GM20431 (cell line): ENCODE results near the gene FXYD4.
"Not testable (repeated sequence)": the region's sequence is repeated elsewhere in the genome, so short reads cannot be mapped to it uniquely, and the experiment has no call there.

Source experiments
- in situ Hi-C: fragments of 300-500 bp; cut with MseI, MboI; formaldehyde crosslinking; loops from one replicate; pipeline ENCODE4 v1.15.0; 2020; ENCODE audit warnings: low sequenced_read_pairs; ENCODE audit not compliant: unreplicated experiment

The FXYD4 gene

DNA sequence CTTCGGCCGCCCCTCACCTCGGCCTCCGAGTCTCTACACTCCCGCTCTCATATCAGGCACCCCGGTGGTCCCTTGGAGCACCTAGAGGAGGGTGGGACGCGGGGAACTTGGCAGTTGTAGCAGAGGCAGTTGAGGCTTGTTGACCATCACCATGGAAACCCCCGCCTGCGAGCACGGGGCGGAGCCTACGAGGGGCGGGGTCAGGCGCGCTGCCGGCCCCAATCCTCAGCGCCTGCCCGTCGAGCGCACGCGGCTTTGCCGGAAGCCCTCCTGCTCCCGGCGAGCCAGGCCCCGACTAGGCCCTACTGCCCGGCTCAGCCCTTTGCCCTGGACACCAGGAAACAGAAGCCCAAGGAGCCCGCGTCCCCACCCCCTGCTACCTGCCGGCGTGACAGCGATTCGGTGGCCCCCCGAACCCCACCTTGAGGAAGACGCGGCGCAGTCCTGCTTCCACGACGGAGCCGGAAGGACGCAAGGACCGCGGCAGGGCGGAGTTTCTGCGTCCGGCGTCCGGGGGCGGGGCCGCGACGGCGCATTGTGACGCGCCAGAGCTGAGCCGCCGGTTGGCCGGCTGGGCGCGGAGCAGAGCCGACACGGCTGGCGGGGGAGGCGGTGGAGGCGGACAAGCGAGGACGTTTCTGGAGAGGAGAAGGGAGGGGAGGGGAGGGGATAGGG is 37.4 kb downstream of the FXYD4 start, which contains the start of gene HNRNPF:
Gene HNRNPF (minus strand): TSS at position 477 of the 675 bp plus-strand sequence. CDS start 21,302 bp downstream, outside the sequence.
- in situ Hi-C loops, result no loop called here

DNA sequence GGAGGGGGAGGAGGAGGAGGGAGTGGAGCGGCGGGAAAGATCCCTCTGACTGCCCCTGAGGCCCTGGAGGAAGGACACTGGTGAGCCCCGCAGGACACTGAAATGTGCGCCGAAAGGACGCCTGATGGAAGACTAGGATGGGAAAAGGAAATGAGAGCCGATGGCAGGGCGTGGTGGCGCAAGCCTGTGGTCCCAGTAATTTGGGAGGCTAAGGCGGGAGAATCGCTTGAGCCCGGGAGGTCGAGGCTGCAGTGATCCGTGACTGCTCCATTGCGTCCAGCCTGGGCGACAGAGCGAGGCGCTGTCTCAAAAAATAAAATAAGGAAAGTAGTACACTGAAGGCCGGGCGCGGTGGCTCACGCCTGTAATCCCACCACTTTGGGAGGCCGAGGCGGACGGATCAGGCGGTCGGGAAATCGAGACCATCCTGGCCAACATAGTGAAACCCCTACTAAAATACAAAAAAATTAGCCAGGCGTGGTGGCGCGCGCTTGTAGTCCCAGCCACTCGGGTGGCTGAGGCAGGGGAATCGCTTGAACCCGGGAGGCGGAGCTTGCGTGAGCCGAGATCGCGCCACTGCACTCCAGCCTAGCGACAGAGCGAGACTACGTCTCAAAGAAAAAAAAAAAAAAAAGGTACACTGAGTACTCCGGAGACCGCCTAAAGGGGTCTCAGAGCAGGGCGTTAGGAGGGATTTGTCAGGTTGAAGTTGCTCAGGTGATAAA is 38.1 kb downstream of the FXYD4 start:
- in situ Hi-C loops, result no loop called here

DNA sequence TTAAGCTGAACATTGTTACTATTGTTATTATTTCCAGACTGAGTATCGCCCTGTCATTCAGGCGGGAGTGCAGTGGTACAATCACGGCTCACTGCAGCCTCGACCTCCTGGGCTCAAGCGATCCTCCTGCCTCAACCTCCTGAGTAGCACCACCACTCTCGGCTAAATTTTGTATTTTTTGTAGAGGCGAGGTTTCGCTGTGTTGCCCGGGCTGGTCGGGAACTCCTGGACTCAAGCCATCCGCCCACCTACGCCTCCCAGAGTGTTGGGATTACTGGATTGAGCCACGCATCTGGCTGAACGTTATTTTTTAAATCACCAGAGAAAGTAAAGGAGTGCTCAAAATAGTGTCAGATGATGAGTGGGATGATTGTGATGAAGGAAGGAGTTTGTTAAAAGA is 38.9 kb downstream of the FXYD4 start:
- in situ Hi-C loops, result no loop called here

DNA sequence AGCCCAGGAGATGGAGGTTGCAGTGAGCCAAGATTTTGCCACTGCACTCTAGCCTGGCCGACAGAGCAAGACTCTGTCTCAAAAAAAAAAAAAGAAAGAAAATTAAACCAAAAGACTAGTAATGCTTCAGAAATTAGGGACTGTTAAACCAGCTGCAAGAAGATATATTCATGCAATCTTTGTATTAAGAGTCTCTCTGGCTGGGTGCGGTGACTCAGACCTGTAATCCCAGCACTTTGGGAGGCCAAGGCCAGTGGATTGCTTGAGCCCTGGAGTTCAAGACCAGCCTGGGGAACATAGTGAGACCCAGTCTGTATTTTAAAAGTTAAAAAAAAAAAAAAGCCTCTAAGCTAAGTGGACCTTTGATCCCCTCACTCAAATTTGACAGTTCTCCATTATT is 40.1 kb downstream of the FXYD4 start:
- in situ Hi-C loops, result no loop called here

DNA sequence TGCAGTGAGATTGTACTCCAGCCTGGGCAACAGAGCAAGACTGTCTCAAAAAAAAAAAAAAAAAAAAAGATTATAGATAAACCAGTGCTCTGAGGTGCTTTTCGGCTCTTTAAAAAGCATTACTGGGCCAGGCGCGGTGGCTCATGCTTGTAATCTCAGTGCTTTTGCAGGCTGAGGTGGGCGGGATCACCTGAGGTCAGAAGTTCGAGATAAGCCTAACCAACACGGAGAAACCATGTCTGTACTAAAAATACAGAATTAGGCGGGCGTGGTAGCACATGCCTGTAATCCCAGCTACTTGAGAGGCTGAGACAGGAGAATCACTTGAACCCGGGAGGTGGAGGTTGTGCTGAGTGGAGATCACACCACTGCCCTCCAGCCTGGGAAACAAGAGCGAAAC is 44.1 kb downstream of the FXYD4 start:
- in situ Hi-C loops, result no loop called here

DNA sequence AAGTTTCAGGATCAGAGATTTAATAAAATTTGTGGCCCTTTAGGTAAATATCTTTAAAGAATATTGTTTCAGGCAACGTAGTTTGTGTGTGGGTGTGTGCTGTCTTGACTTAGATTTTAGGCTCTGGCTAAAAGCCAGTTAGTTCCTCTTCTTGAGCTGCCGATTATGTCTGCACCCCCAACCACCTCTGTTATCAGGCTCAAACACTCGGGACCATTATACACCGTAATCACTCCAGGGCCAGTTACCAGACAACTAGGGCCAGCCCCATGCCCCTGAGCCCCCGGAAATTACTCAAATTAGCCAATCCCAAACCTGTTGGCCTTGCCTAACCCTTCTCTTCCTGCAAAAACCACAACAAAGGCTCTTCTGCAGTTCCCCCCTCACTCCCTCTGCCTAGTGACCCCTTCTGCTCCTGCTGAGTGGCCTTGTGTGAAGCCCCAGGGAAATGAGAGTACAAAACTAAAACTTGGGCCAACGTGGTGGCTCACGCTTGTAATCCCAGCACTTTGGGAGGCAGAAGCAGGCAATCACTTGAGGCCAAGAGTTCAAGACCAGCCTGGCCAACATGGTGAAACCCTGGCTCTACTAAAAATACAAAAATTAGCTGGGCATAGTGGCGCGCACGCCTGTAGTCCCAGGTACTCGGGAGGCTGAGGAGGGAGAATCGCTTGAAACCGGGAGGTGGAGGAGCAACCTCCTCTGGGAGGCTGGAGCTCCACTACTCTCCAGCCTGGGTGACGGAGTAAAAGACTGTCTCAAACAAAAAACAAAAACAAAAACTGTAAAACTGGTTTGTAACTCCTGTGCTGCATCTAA is 46.7 kb downstream of the FXYD4 start:
- in situ Hi-C loops, result no loop called here

DNA sequence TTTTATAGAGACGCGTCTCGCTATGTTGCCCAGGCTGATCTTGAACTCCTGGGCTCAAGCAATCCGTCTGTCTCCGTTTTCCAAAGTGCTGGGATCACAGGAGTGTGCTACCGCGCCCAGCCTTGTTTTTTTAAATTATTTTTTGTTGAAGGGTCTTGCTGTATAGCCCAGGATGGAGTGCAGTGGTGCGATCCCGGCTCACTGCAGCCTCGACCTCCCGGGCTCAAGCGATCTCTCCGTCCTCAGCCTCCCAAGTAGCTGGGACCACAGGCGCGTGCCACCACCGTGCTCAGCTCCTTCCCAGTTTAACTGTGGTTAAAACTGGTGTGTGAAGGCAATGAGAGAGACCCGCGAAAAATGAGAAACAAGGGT is 48.5 kb downstream of the FXYD4 start:
- in situ Hi-C loops, result no loop called here

DNA sequence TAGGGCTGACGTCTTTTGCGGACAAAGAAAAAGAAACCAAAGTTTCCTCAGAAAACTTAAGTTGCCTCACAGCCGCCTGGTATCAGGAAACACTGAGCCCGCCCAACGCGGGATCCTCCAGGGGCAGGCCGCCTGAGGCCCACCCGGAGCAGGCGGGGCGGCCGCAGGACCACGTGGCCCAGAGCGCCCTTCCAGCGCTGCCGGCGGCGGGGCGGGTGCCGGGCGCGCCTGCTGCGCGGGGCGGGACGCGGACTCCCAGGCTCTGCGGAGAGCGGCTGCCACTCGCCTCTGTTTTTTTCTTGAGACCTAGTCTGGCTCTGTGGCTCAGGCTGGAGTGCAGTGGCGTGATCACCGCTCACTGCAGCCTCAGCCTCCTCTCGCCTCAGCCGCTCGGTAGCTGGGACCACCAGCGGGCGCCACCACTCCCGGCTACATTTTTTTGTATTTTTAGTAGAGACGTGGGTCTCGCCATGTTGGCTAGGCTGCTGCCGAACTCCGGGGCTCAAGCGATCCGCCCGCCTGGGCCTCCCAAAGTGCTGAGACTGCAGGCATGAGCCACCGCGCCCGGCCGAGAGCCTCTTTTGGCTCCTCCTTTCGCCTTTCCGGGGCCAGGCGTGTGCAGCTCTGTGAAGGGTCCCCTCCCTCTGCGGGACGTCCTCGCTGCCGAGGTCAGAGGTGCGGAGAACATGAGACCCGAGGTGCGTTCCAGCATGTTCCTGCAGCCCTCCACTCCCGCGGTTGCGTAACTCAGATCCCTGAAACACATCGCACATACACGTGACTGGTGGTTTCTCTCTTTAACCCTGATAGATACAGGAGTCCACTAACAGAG is 49.1 kb downstream of the FXYD4 start:
- in situ Hi-C loops, result no loop called here

DNA sequence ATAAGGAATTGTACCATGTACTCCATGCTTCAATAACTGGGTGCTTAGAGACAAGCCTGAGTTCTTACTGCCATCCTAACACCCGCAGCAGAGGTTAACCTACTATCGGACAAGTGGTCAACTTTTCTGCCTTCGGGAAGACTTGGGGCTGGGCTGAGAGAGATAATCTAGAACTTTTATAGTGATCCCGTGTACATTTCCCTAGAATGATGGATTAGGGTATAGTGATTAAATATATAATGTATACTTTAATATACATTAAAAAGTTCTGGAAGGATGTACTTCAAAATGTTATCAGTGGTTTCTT is 49.7 kb downstream of the FXYD4 start:
- in situ Hi-C loops, result no loop called here

DNA sequence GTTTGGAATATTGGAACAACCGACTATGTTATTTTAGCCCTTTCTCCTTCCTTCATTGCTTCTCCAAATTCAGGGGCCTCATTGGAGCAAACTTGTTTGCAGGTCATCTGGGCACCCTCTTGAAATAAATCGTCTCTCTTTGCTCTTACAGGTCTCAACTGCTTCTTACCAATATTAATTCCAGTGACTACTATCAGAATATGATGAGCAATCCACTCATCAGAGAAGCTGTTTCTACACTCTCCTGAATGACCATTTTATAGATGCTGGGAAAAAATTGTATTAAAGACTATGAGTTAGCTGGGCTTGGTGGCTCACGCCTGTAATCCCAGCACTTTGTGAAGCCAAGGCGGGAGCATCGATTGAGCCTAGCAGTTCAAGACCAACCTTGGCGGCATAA is 50.1 kb downstream of the FXYD4 start:
- in situ Hi-C loops, result no loop called here

DNA sequence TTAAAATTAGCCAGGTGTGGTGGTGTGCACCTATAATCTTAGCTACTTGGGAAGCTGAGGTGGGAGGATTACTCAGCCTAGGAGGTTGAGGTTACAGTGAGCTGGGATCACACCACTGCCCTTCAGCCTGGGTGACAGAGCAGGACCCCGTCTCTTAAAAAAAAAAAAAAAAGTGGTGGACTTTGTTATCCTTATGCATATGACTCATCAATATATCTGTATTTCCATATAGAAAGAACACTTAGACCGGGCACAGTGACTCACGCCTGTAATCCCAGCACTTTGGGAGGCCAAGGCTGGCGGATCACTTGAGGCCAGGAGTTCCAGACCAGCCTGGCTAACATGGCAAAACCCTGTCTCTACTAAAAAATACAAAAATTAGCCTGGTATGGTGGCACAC is 50.5 kb downstream of the FXYD4 start:
- in situ Hi-C loops, result not testable (repeated sequence)

DNA sequence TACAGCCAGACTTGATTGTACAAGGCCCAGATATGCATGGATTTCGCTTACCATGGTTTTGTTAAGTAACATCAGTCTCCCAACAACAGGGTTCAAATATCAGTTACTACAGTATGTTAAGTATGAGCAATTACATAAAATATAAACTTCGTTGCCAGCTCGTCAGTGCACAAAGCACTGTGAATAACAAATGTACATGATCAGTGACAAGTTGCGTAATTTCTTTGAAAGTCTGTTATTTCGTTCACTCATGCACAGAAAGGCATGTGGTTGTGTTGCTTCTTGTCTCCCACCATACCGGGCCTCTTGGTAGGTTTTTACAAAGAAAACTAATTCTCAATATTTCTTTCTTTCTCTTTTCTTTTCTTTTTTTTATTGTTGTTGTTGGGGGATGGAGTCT is 53.0 kb downstream of the FXYD4 start:
- in situ Hi-C loops, result no loop called here
